OCI-LY3 (cell line): ENCODE measurements around the gene CHST11.

Source experiments
- H2AFZ ChIP-seq: fragments of 200-600, 300-600 bp; shearing (Covaris generic); 2 replicates; pipeline ENCODE4 v1.6.0; 2014; ENCODE audit warnings: antibody characterized with exemption, low read depth, low read length
- H3K27ac ChIP-seq: fragments of 200-600, 300-600 bp; sonication (generic); 2 replicates; pipeline ENCODE4 v1.5.1; 2014; ENCODE audit warnings: mild to moderate bottlenecking, low read length, moderate library complexity, mixed read lengths
- H3K27me3 ChIP-seq: fragments of 200-600, 300-600 bp; sonication (generic); 2 replicates; pipeline ENCODE4 v1.6.1; 2014; ENCODE audit warnings: low read depth, low read length, mixed read lengths
- H3K36me3 ChIP-seq: fragments of 200-600, 300-600 bp; sonication (generic); replicated peaks from 2 replicates; pipeline ENCODE3; 2014; ENCODE audit warnings: low read depth, low read length, mixed read lengths
- H3K4me1 ChIP-seq: fragments of 300-600, 200-600 bp; sonication (generic); 2 replicates; pipeline ENCODE4 v1.6.1; 2014; ENCODE audit warnings: low read length, mixed read lengths
- H3K4me2 ChIP-seq: fragments of 200-600, 300-600 bp; sonication (generic); 2 replicates; pipeline ENCODE4 v1.6.1; 2014; ENCODE audit warnings: low read length, mixed read lengths
- H3K4me3 ChIP-seq: fragments of 300-600, 200-600 bp; sonication (generic); 2 replicates; pipeline ENCODE4 v1.5.1; 2014; ENCODE audit warnings: antibody characterized with exemption, mild to moderate bottlenecking, low read length, moderate library complexity
- H3K79me2 ChIP-seq: fragments of 300-600, 200-600 bp; shearing (Covaris generic); 2 replicates; pipeline ENCODE4 v1.6.1; 2014; ENCODE audit warnings: mild to moderate bottlenecking, low read length, mixed read lengths
- H3K9ac ChIP-seq: fragments of 300-600, 200-600 bp; shearing (Covaris generic); 2 replicates; pipeline ENCODE4 v1.6.0; 2014; ENCODE audit warnings: mild to moderate bottlenecking, low read length, moderate library complexity
- H3K9me3 ChIP-seq: fragments of 200-600, 300-600 bp; shearing (Covaris generic); 2 replicates; pipeline ENCODE4 v1.6.1; 2014; ENCODE audit warnings: low read length, mixed read lengths; ENCODE audit not compliant: insufficient read depth
- H4K20me1 ChIP-seq: fragments of 200-600, 300-600 bp; sonication (generic); 2 replicates; pipeline ENCODE4 v1.6.1; 2016; ENCODE audit warnings: low read length, mixed read lengths; ENCODE audit not compliant: insufficient read depth
- EZH2phosphoT487 ChIP-seq: fragments of 200-600 bp; shearing (Covaris generic); IDR thresholded peaks from 2 replicates; pipeline ENCODE4 v1.6.1; 2018; ENCODE audit warnings: antibody characterized with exemption, mixed run types, low read depth
- TF ChIP-seq, protein P1 (sequence below): fragments of 200-600, 300-600 bp; sonication (generic); IDR thresholded peaks from 2 replicates; pipeline ENCODE4 v1.5.1; 2014; ENCODE audit warnings: antibody characterized with exemption, low read length, low read depth

CHST11 gene

DNA sequence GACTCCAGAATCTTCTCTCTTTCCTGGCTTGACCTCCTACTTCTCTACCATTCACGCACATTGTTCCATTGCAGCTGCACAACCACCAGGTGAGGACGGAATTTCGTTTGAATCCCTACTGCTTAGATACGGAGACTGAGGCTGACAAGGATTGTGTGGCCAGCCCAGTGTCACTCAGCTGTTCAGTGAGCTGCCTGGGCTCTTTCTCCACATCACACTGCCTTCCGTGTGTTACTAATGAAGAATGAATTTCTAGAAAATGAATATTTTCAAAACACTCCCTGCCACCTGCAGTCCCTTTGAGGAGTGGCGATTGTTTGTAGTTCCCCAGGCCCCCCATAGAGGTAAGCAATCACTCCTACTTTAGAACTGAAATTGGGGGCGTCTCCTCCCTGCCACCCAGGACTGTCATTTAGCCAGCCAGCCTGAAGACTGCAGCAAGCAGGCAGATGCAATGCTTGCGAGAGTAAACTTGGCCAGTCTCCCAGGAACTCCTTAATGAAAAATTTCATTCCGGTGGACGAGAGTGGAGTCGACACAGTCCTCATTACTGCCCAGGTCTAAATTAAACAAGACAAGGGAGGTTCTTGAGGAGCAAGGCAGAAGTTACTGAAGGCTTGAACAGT, 261.7 kb downstream of the CHST11 start:
- no peak overlapping the region for H3K4me2 ChIP-seq
- H3K79me2 ChIP-seq, result no peaks in the 10 kb centered on the region
- no peaks in the 10 kb centered on the region for H3K4me1 ChIP-seq
- no peak overlapping the region for H3K4me3 ChIP-seq
- no peaks in the 10 kb centered on the region for H3K27me3 ChIP-seq
- H3K9me3 ChIP-seq, result no peaks in the 10 kb centered on the region
- H3K36me3 ChIP-seq, result no peaks in the 10 kb centered on the region
- no peaks in the 10 kb centered on the region for H4K20me1 ChIP-seq
- TF ChIP-seq, protein P1, sequence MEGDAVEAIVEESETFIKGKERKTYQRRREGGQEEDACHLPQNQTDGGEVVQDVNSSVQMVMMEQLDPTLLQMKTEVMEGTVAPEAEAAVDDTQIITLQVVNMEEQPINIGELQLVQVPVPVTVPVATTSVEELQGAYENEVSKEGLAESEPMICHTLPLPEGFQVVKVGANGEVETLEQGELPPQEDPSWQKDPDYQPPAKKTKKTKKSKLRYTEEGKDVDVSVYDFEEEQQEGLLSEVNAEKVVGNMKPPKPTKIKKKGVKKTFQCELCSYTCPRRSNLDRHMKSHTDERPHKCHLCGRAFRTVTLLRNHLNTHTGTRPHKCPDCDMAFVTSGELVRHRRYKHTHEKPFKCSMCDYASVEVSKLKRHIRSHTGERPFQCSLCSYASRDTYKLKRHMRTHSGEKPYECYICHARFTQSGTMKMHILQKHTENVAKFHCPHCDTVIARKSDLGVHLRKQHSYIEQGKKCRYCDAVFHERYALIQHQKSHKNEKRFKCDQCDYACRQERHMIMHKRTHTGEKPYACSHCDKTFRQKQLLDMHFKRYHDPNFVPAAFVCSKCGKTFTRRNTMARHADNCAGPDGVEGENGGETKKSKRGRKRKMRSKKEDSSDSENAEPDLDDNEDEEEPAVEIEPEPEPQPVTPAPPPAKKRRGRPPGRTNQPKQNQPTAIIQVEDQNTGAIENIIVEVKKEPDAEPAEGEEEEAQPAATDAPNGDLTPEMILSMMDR, result no peak
- TF ChIP-seq EZH2phosphoT487, result no peak
- H3K9ac ChIP-seq, result no peak overlapping the region
- H2AFZ ChIP-seq, result no peak overlapping the region
- no peak overlapping the region for H3K27ac ChIP-seq

DNA sequence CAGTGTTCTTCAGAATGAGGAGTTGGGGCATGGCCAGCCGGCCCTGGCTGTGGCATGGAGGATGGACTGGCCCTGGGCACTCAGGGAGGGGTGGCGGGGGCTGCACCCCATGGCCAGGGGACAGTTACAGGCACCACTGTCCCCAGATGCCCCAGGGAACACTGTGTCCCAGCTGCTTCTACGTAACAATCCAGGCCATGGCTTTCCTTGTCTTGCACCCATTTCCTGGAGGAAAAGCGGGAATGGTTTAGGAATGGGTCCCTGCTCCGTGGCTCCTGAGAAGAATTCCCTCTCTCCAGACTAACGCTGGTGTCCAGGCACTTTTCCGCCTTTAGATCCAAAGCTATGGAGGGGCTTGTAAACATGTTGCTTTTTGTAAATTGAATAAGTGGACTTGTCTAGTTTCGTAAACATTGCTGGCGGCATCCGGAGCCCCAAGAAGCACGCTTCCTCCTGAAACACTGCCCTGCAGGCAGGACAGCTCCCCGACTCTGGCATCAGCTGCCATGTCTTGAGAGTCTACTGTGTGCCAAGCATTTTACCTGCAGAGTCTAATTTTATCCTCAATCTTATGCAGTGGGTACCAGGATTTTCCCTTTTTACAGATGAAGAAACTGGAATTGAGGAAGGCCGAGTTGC, 263.1 kb downstream of the CHST11 start:
- no peaks in the 10 kb centered on the region for H3K79me2 ChIP-seq

DNA sequence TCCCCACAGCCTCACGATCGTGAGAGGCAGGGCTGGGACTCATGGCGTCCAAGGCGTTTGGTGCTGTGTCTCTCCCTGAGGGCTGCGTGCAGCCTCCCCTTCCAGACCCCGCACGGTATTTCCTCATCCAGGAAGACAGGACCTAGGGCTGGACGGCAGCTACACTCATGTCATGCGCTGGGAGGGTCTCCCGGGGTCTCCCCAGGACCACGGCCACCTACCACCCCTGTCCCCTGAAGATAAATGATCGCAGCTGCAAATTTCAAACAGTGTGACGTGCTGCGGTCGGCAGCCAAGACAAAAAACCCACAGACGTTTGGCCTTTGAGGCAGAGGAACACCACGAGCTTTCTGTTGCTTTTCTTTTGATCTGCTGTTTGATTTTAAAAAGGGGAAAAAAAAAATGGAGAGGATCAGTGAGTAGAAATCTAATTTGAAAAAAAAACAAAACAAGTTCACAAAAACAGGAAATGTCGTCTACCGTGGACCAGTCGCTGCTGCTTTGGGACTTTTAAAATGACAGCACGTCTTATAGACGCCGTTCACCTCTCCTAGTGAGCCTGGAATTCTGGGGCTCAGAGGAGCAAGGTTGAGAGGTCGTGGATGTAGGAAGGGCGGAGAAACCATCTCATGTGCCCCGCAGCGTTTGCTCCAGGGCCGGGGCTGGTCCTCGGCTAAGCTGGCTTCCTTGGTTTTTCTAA, 263.7 kb downstream of the CHST11 start:
- Histone ChIP-seq H3K4me2 (no peak overlapping the region), H3K4me3 (no peak overlapping the region), H3K4me1 (no peaks in the 10 kb centered on the region), H2AFZ (no peak overlapping the region), H3K27ac (no peak overlapping the region), H3K9ac (no peak overlapping the region), H3K79me2 (no peaks in the 10 kb centered on the region), H4K20me1 (no peaks in the 10 kb centered on the region), H3K9me3 (no peaks in the 10 kb centered on the region), H3K36me3 (no peaks in the 10 kb centered on the region), H3K27me3 (no peaks in the 10 kb centered on the region)
- TF ChIP-seq EZH2phosphoT487, result no peak
- TF ChIP-seq, protein P1, result no peak

More for the DNA sequence above, 263.1 kb downstream of the CHST11 start:
- no peak overlapping the region for H2AFZ ChIP-seq
- no peak overlapping the region for H3K4me2 ChIP-seq
- H3K27me3 ChIP-seq, result no peaks in the 10 kb centered on the region
- no peak overlapping the region for H3K4me3 ChIP-seq
- no peaks in the 10 kb centered on the region for H3K36me3 ChIP-seq
- H3K4me1 ChIP-seq, result no peaks in the 10 kb centered on the region
- no peaks in the 10 kb centered on the region for H3K9me3 ChIP-seq
- no peak overlapping the region for H3K27ac ChIP-seq
- H4K20me1 ChIP-seq, result no peaks in the 10 kb centered on the region
- no peak overlapping the region for H3K9ac ChIP-seq
- TF ChIP-seq, protein P1, result no peak
- TF ChIP-seq EZH2phosphoT487, result no peak

DNA sequence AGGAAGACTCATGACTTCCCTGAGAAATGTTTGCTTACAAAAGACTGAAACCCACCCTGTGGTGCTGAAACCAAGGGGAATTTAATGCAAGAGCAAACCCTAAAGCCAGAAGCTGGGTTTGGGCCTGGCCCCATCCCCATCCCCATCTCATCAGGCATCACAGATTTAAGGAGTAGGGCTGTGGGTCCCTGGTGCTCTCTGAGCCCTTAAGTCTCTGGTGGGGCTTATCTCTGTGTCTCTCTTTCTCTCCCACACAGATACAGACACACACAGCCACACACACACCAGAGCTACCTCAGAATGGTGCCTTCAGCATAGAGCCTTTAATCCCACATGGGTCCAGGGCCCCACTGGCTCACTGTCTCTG, 264.3 kb downstream of the CHST11 start:
- Histone ChIP-seq H3K9me3 (no peaks in the 10 kb centered on the region), H3K4me3 (no peak overlapping the region), H3K79me2 (no peaks in the 10 kb centered on the region), H3K27ac (no peak overlapping the region), H3K9ac (no peak overlapping the region), H3K4me2 (no peak overlapping the region), H3K4me1 (no peaks in the 10 kb centered on the region), H4K20me1 (no peaks in the 10 kb centered on the region), H2AFZ (no peak overlapping the region), H3K36me3 (no peaks in the 10 kb centered on the region), H3K27me3 (no peaks in the 10 kb centered on the region)
- no peak for TF ChIP-seq EZH2phosphoT487
- TF ChIP-seq, protein P1, result no peak
